HG03175 (cell line): Measurements from ENCODE around the gene SGTB.

ENCODE experiments used
- ATAC-seq: cut with Tn5 transposase; IDR thresholded peaks from one replicate; pipeline ENCODE4 v1.9.1; 2021; ENCODE audit warnings: mild to moderate bottlenecking, moderate library complexity; ENCODE audit not compliant: unreplicated experiment

The SGTB gene

GRCh38 chr5:65721720-65722574 lies at the start of gene SGTB, which contains the start of gene NLN:
Gene SGTB, minus strand, starts transcription at chr5:65722109. Its CDS starts 1,302 bp downstream, at chr5:65720807.
Gene NLN, plus strand, starts transcription at chr5:65722205. Its CDS starts 169 bp downstream, at chr5:65722374.
- peak; percentile 90 for ATAC-seq

- ATAC-seq: no peak
Observed at GRCh38 chr5:65771266-65771665, 49.4 kb upstream of the SGTB start.

GRCh38 chr5:65769539-65769938 lies 47.6 kb upstream of the SGTB start:
- ATAC-seq: no peak

- no peak for ATAC-seq
Observed at GRCh38 chr5:65768723-65769346, 46.9 kb upstream of the SGTB start.

GRCh38 chr5:65767565-65767964 lies 45.7 kb upstream of the SGTB start:
- no peak for ATAC-seq

GRCh38 chr5:65766781-65767180 lies 44.9 kb upstream of the SGTB start:
- no peak for ATAC-seq

GRCh38 chr5:65766175-65766574 lies 44.3 kb upstream of the SGTB start:
- ATAC-seq: no peak

- no peak for ATAC-seq
Observed at GRCh38 chr5:65765582-65765981, 43.7 kb upstream of the SGTB start.

GRCh38 chr5:65762234-65762633 lies 40.3 kb upstream of the SGTB start:
- no peak for ATAC-seq

GRCh38 chr5:65760504-65761275 lies 38.8 kb upstream of the SGTB start:
- ATAC-seq: peak; percentile 58

GRCh38 chr5:65758546-65759144 lies 36.7 kb upstream of the SGTB start:
- no peak for ATAC-seq

GRCh38 chr5:65753189-65753588 lies 31.3 kb upstream of the SGTB start:
- no peak for ATAC-seq

GRCh38 chr5:65750938-65751337 lies 29.0 kb upstream of the SGTB start:
- no peak for ATAC-seq

GRCh38 chr5:65749956-65750355 lies 28.0 kb upstream of the SGTB start:
- no peak for ATAC-seq

- no peak for ATAC-seq
Observed at GRCh38 chr5:65749221-65749844, 27.4 kb upstream of the SGTB start.

GRCh38 chr5:65742565-65743231 lies 20.8 kb upstream of the SGTB start:
- peak; percentile 90 for ATAC-seq

GRCh38 chr5:65739162-65739561 lies 17.3 kb upstream of the SGTB start:
- ATAC-seq: no peak

GRCh38 chr5:65738305-65738704 lies 16.4 kb upstream of the SGTB start:
- no peak for ATAC-seq

GRCh38 chr5:65737842-65738241 lies 15.9 kb upstream of the SGTB start:
- ATAC-seq: no peak

GRCh38 chr5:65736011-65736410 lies 14.1 kb upstream of the SGTB start:
- no peak for ATAC-seq
